Heart left ventricle (tissue), 16 donors: Measurements from ENCODE around the gene FRRS1. TPM values are rescaled to one million over a fixed set of nuclear protein-coding genes. Genes with fewer than 3 reads are reported as not detected.

Source experiments
- ATAC-seq, 4 donors: fragments of 200-7000 bp; cut with Tn5 transposase; one replicate each; pipeline ENCODE4 v1.9.1; 2020 to 2022; ENCODE audit warnings: moderate library complexity in 4 of 4, mild to moderate bottlenecking in 3 of 4, moderate number of reproducible peaks in 1 of 4
- DNase-seq, 5 donors: peaks; one replicate each; pipeline ENCODE4 v3.0.0-alpha.2; 2020
- H3K27ac ChIP-seq, 12 donors: fragments of 200-600 bp; sonication (generic) in 4 of 12; one replicate each; pipeline versions ENCODE4 v1.5.0 to v1.8.0; 2016 to 2022; ENCODE audit warnings: mild to moderate bottlenecking in 2 of 12
- H3K27me3 ChIP-seq, 9 donors: fragments of 200-600 bp; sonication (generic) in 2 of 9; one replicate each; pipeline versions ENCODE4 v1.5.1 to v1.8.0; 2016 to 2022; ENCODE audit warnings: mild to moderate bottlenecking in 3 of 9
- H3K36me3 ChIP-seq, 9 donors: fragments of 200-600 bp; sonication (generic) in 2 of 9; one replicate each; pipeline versions ENCODE4 v1.5.0 to v1.8.0; 2018 to 2022; ENCODE audit warnings: mild to moderate bottlenecking in 2 of 9
- H3K4me1 ChIP-seq, 12 donors: fragments of 200-600 bp; sonication (generic) in 4 of 12; one replicate each; pipeline versions ENCODE4 v1.5.0 to v1.8.0; 2016 to 2022; ENCODE audit warnings: mild to moderate bottlenecking in 3 of 12
- H3K4me3 ChIP-seq, 12 donors: fragments of 200-600 bp; sonication (generic) in 4 of 12; one replicate each; pipeline versions ENCODE4 v1.5.0 to v1.8.0; 2017 to 2022; ENCODE audit warnings: mild to moderate bottlenecking in 9 of 12, moderate library complexity in 4 of 12
- H3K9me3 ChIP-seq, 12 donors: fragments of 200-600 bp; sonication (generic) in 4 of 12; one replicate each; pipeline versions ENCODE4 v1.5.0 to v1.8.0; 2016 to 2022; ENCODE audit warnings: mild to moderate bottlenecking in 1 of 12
- CTCF ChIP-seq, 12 donors: fragments of 200-600 bp; sonication (generic) in 4 of 12; IDR thresholded peaks; one replicate each; pipeline versions ENCODE4 v1.5.0 to v1.8.0; 2018 to 2022; ENCODE audit warnings: antibody characterized with exemption in 12 of 12, mild to moderate bottlenecking in 5 of 12
- POLR2A ChIP-seq, 2 donors: fragments of 450-650 bp; IDR thresholded peaks; one replicate each; pipeline ENCODE4 v1.6.1; 2017; ENCODE audit warnings: antibody characterized with exemption in 2 of 2, mild to moderate bottlenecking in 2 of 2, moderate library complexity in 2 of 2
- WGBS, 4 donors: extraction: QIAGEN DNeasy Blood & Tissue Kit in 2 of 4; methylation state at CpG; one replicate each; pipeline versions ENCODE4 v1.1.5 to v1.1.7; 2013 to 2018; 5-methylcytosine and 5-hydroxymethylcytosine counted together
- intact Hi-C, 10 donors: fragments of 100-400 bp; cut with DNase I; formaldehyde crosslinking; loops; one replicate each; pipeline versions ENCODE4 v1.11.1 to v1.14.2; 2022
- polyA plus RNA-seq, 2 donors: library from polyadenylated mRNA; stranded (reverse); fragments of 200-250 nt; gene quantifications; one replicate each; pipeline ENCODE4 v1.2.3, GENCODE V29; 2013
- total RNA-seq, 9 donors: library from RNA; depleted of rRNA in 2 of 9; stranded (reverse); fragments of >200 nt in 2 of 9; fragmentation: NEBNext Ultra II Directional in 3 of 9; extraction: Animal tissue kit (Norgen Biotek cat#: 25700) in 3 of 9; gene quantifications; one replicate each; pipeline versions ENCODE4 v1.1.0 to v1.2.4, GENCODE V29; 2016 to 2023
- donor health status: ischemic (EF 13 %, LVEDD 7.1; RV severe dilation, severe dysfunction).
- donor health status: healthy with polysubstance abuse.
- donor health status: DM: no; HTN: yes; CAD: no.
- donor health status: DM: no; HTN: no; CAD: no.
- donor health status: ischemic (EF 25% LVEDD 6.9; RV normal size, moderate dysfunction).
- donor health status: ischemic (EF 25% LVEDD 5.7; RV mildly dilated, moderate dysfunction).
- donor health status: healthy.
- donor health status: DM: yes; HTN: yes; CAD: no.
- donor health status: ischemic (EF 35%, LVEDD 5.7; RV mildly dilated, moderate dysfunction).
- donor health status: nonischemic (EF 11% LVEDD 7.7; RV severe dilation, severe dysfunction).
- donor health status: DM: yes; HTN: yes; CAD: no.
- donor health status: PGD.
- donor health status: ischemic (EF 29% LVEDD 5.4; RV normal size, mild dysfunction).
- donor health status: nonischemic (EF 23%, LVEDD 6.1; RV moderate dilation, normal function).

Gene FRRS1
- total and polyA plus RNA-seq, 11 donors, result 0.50 to 9.3 (median 5.4) TPM

GRCh38 chr1:99784143-99784542, 17.7 kb upstream of the FRRS1 start:
- H3K4me3 ChIP-seq, result no peak overlapping the region
- no peaks in the 10 kb centered on the region for H3K36me3 ChIP-seq
- DNase-seq, result no peak
- intact Hi-C loops, result no loop called here
- H3K9me3 ChIP-seq, result no peaks in the 10 kb centered on the region
- WGBS, 4 donors, result 11 to 40% (median 28%) methylated on average over 1 of the region's 1 CpG
- peak overlapping the region in 2 of 12 donors; percentile 2 to 40 for H3K27ac ChIP-seq
- H3K27me3 ChIP-seq, result peaks cover 0 to 1% (median 0%) of the 10 kb centered on the region in 9 donors
- ATAC-seq, result peak; percentile 56 to 88 (median 78)
- no peak for TF ChIP-seq CTCF (IDR thresholded peaks at IDR 0.05)
- TF ChIP-seq POLR2A (IDR thresholded peaks at IDR 0.05), result no peak
- peaks cover 0 to 18% (median 0%) of the 10 kb centered on the region in 12 donors for H3K4me1 ChIP-seq

GRCh38 chr1:99782920-99783319, 16.5 kb upstream of the FRRS1 start:
- intact Hi-C loops, result no loop called here
- H3K27ac ChIP-seq, result no peak overlapping the region
- no peaks in the 10 kb centered on the region for H3K36me3 ChIP-seq
- WGBS, 4 donors, result 76 to 82% (median 79%) methylated on average over 3 of the region's 3 CpGs
- no peak for TF ChIP-seq CTCF (IDR thresholded peaks at IDR 0.05)
- no peak for TF ChIP-seq POLR2A (IDR thresholded peaks at IDR 0.05)
- DNase-seq (no peak), ATAC-seq (no peak)
- H3K27me3 ChIP-seq, result peaks cover 0 to 4% (median 0%) of the 10 kb centered on the region in 9 donors
- peaks cover 0 to 18% (median 0%) of the 10 kb centered on the region in 12 donors for H3K4me1 ChIP-seq
- no peak overlapping the region for H3K4me3 ChIP-seq
- H3K9me3 ChIP-seq, result no peaks in the 10 kb centered on the region

- Histone ChIP-seq H3K4me3 (no peak overlapping the region), H3K36me3 (no peaks in the 10 kb centered on the region), H3K4me1 (peaks cover 0 to 18% (median 0%) of the 10 kb centered on the region in 12 donors), H3K27me3 (peaks cover 0 to 4% (median 0%) of the 10 kb centered on the region in 9 donors), H3K27ac (no peak overlapping the region), H3K9me3 (no peaks in the 10 kb centered on the region)
- intact Hi-C loops, result no loop called here
- ATAC-seq (no peak), DNase-seq (no peak)
- 90 to 100% (median 92%) methylated on average over 1 of the region's 1 CpG for WGBS, 4 donors
- TF ChIP-seq POLR2A (IDR thresholded peaks at IDR 0.05) (no peak), CTCF (IDR thresholded peaks at IDR 0.05) (no peak)
Measured at GRCh38 chr1:99782397-99782796, 16.0 kb upstream of the FRRS1 start.

- H3K9me3 ChIP-seq, result no peaks in the 10 kb centered on the region
- TF ChIP-seq POLR2A (IDR thresholded peaks at IDR 0.05), result no peak
- TF ChIP-seq CTCF (IDR thresholded peaks at IDR 0.05), result no peak
- no peaks in the 10 kb centered on the region for H3K36me3 ChIP-seq
- H3K27ac ChIP-seq, result no peak overlapping the region
- intact Hi-C loops, result no loop called here
- peaks cover 0 to 4% (median 0%) of the 10 kb centered on the region in 9 donors for H3K27me3 ChIP-seq
- WGBS, 4 donors, result 25 to 50% (median 30%) methylated on average over 3 of the region's 3 CpGs
- ATAC-seq (peak; percentile 77 to 92 (median 81)), DNase-seq (peak in 3 of 5 donors; percentile 13 to 74 (median 62))
- peaks cover 0 to 18% (median 0%) of the 10 kb centered on the region in 12 donors for H3K4me1 ChIP-seq
- no peak overlapping the region for H3K4me3 ChIP-seq
Measured at GRCh38 chr1:99781798-99782197, 15.4 kb upstream of the FRRS1 start.
